ENCODE data around the gene RNF6. TPM values are rescaled to one million over a fixed set of nuclear protein-coding genes. Genes with fewer than 3 reads are reported as not detected.

The RNF6 gene
- total and polyA plus RNA-seq, 4 donors = 14.7 to 32.5 (median 24.7) TPM

GRCh38 chr13:26229080-26229615, 7.0 kb upstream of the RNF6 start:
- H3K9me3 ChIP-seq (ENCODE audit: control insufficient read depth in 4 of 4, insufficient read depth in 3 of 4, low read length in 3 of 4) = no peaks in the 10 kb centered on the region
- ATAC-seq (ENCODE audit: insufficient read depth, low FRiP score) (no peak), DNase-seq (no peak)
- H3K27ac ChIP-seq (ENCODE audit: low read depth in 1 of 2, low read length in 1 of 2) = no peak overlapping the region
- no peaks in the 10 kb centered on the region for H3K27me3 ChIP-seq (ENCODE audit: control insufficient read depth in 3 of 3, insufficient read depth in 3 of 3, low read length in 2 of 3)
- no peak overlapping the region for H3K9ac ChIP-seq (ENCODE audit: insufficient read depth in 1 of 2, low read length in 2 of 2)
- no peak overlapping the region for H3K4me3 ChIP-seq
- no peak for TF ChIP-seq CTCF (IDR thresholded peaks at IDR 0.05; ENCODE audit: control extremely low read depth, extremely low read depth)
- peaks cover 0 to 3% (median 0%) of the 10 kb centered on the region in 5 donors for H3K4me1 ChIP-seq (ENCODE audit: control insufficient read depth in 5 of 5, insufficient read depth in 5 of 5, low read length in 5 of 5)
- whole genome bisulfite sequencing, 2 donors = 90 to 92% methylated on average over 13 of the region's 13 CpGs
- H3K36me3 ChIP-seq (ENCODE audit: control insufficient read depth in 4 of 4, insufficient read depth in 4 of 4, low read length in 4 of 4) = no peaks in the 10 kb centered on the region

GRCh38 chr13:26228096-26228495, 6.0 kb upstream of the RNF6 start:
- no peak for DNase-seq
- H3K4me1 ChIP-seq (ENCODE audit: control insufficient read depth in 5 of 5, insufficient read depth in 5 of 5, low read length in 5 of 5) = peaks cover 0 to 3% (median 0%) of the 10 kb centered on the region in 5 donors
- no peak for ATAC-seq (ENCODE audit: insufficient read depth, low FRiP score)
- 88 to 98% methylated on average over 2 of the region's 2 CpGs for WGBS, 2 donors
- H3K27ac ChIP-seq (ENCODE audit: low read depth in 1 of 2, low read length in 1 of 2) = no peak overlapping the region
- no peaks in the 10 kb centered on the region for H3K9me3 ChIP-seq (ENCODE audit: control insufficient read depth in 4 of 4, insufficient read depth in 3 of 4, low read length in 3 of 4)
- H3K27me3 ChIP-seq (ENCODE audit: control insufficient read depth in 3 of 3, insufficient read depth in 3 of 3, low read length in 2 of 3) = no peaks in the 10 kb centered on the region
- no peak overlapping the region for H3K4me3 ChIP-seq
- H3K9ac ChIP-seq (ENCODE audit: insufficient read depth in 1 of 2, low read length in 2 of 2) = no peak overlapping the region
- no peak for TF ChIP-seq CTCF (IDR thresholded peaks at IDR 0.05; ENCODE audit: control extremely low read depth, extremely low read depth)
- no peaks in the 10 kb centered on the region for H3K36me3 ChIP-seq (ENCODE audit: control insufficient read depth in 4 of 4, insufficient read depth in 4 of 4, low read length in 4 of 4)

GRCh38 chr13:26227166-26227971, 5.3 kb upstream of the RNF6 start:
- no peak for TF ChIP-seq CTCF (IDR thresholded peaks at IDR 0.05; ENCODE audit: control extremely low read depth, extremely low read depth)
- 74 to 84% methylated on average over 6 of the region's 6 CpGs for WGBS, 2 donors
- Histone ChIP-seq H3K9ac (ENCODE audit: insufficient read depth in 1 of 2, low read length in 2 of 2) (no peak overlapping the region), H3K4me3 (no peak overlapping the region), H3K36me3 (ENCODE audit: control insufficient read depth in 4 of 4, insufficient read depth in 4 of 4, low read length in 4 of 4) (no peaks in the 10 kb centered on the region), H3K4me1 (ENCODE audit: control insufficient read depth in 5 of 5, insufficient read depth in 5 of 5, low read length in 5 of 5) (peaks cover 0 to 4% (median 0%) of the 10 kb centered on the region in 5 donors), H3K27ac (ENCODE audit: low read depth in 1 of 2, low read length in 1 of 2) (no peak overlapping the region), H3K27me3 (ENCODE audit: control insufficient read depth in 3 of 3, insufficient read depth in 3 of 3, low read length in 2 of 3) (no peaks in the 10 kb centered on the region), H3K9me3 (ENCODE audit: control insufficient read depth in 4 of 4, insufficient read depth in 3 of 4, low read length in 3 of 4) (no peaks in the 10 kb centered on the region)
- ATAC-seq (ENCODE audit: insufficient read depth, low FRiP score) (no peak), DNase-seq (no peak)
